PC-9 (cell line): ENCODE data around the gene DNTT.

Experiments
- EZH2 ChIP-seq: fragments of 200-600 bp; sonication (generic); IDR thresholded peaks from 2 replicates; pipeline ENCODE4 v1.8.0; 2017; ENCODE audit warnings: antibody characterized with exemption, low read depth
- TF ChIP-seq, protein P1 (sequence below): fragments of 200-600 bp; sonication (generic); conservative IDR thresholded peaks from 2 replicates; pipeline ENCODE4 v1.6.1; 2017; ENCODE audit warnings: mixed run types, antibody characterized with exemption, mild to moderate bottlenecking, moderate library complexity

DNA sequence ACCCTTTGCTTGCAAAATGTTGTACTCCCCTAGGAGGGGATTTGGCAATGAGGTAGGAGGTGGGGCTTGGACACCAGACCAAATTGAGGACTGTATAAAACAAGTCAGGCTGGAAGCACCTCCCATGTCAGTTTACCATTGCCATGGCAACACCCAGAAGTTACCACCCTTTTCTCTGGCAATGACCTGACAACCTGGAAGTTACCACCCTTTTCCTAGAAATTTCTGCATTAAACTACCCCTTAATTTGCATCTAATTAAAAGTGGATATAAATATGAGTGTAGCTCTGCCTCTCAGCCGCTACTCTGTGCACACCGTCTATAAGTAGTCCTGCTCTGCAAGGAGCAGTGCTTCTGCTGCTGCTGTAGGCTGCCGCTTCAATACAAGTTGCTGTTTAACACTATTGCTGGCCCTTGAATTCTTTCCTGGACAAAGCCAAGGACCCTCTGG lies 25.0 kb upstream of the DNTT start:
- TF ChIP-seq, protein P1, sequence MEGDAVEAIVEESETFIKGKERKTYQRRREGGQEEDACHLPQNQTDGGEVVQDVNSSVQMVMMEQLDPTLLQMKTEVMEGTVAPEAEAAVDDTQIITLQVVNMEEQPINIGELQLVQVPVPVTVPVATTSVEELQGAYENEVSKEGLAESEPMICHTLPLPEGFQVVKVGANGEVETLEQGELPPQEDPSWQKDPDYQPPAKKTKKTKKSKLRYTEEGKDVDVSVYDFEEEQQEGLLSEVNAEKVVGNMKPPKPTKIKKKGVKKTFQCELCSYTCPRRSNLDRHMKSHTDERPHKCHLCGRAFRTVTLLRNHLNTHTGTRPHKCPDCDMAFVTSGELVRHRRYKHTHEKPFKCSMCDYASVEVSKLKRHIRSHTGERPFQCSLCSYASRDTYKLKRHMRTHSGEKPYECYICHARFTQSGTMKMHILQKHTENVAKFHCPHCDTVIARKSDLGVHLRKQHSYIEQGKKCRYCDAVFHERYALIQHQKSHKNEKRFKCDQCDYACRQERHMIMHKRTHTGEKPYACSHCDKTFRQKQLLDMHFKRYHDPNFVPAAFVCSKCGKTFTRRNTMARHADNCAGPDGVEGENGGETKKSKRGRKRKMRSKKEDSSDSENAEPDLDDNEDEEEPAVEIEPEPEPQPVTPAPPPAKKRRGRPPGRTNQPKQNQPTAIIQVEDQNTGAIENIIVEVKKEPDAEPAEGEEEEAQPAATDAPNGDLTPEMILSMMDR: no peak
- no peak for TF ChIP-seq EZH2
